ENCODE results near the gene LRRC10B. TPM values are rescaled to one million over a fixed set of nuclear protein-coding genes. Genes with fewer than 3 reads are reported as not detected.

LRRC10B gene
- total RNA-seq, 4 donors from 2014 or later = 0.76 to 2.6 (median 1.9) TPM

DNA sequence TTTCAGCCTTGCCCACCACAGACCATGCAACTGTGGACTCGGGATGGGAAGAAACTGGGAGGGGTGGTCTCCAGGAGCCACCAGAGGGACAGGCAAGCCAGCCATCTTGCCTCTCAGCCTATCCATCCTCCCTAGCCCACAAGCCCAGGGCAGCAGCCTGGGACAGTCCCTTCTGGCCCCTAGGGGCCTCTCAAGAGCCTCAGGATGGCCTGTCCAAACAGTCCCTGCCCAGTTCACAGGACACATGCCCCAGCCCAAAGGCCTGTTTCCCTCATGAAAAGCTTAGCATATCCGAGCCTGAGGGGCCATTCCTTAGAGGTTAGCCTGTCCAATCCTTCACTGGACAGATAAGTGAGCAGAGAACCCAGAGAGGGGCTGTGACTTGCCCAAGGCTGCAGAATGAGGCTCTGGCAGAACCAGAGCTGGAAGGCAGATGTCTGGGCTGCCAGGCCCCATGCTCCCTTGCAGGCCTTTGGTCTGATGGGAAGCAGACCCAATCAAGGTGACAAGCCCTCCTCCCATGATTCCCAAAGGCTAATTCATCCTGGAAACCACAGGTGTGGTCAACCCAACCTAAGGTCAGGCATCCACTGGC is 28.2 kb downstream of the LRRC10B start:
- 75 to 94% methylated on average over 1 to 2 of the region's 2 CpGs for WGBS, 2 donors
- intact Hi-C loops (cut with DNase I; ENCODE audit: low total_unique reads) = no loop called here
- TF ChIP-seq, protein P1, sequence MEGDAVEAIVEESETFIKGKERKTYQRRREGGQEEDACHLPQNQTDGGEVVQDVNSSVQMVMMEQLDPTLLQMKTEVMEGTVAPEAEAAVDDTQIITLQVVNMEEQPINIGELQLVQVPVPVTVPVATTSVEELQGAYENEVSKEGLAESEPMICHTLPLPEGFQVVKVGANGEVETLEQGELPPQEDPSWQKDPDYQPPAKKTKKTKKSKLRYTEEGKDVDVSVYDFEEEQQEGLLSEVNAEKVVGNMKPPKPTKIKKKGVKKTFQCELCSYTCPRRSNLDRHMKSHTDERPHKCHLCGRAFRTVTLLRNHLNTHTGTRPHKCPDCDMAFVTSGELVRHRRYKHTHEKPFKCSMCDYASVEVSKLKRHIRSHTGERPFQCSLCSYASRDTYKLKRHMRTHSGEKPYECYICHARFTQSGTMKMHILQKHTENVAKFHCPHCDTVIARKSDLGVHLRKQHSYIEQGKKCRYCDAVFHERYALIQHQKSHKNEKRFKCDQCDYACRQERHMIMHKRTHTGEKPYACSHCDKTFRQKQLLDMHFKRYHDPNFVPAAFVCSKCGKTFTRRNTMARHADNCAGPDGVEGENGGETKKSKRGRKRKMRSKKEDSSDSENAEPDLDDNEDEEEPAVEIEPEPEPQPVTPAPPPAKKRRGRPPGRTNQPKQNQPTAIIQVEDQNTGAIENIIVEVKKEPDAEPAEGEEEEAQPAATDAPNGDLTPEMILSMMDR (IDR thresholded peaks at IDR 0.05) = no peak
- TF ChIP-seq POLR2A (IDR thresholded peaks at IDR 0.05) = no peak
- DNase-seq (ENCODE audit: low spot score in 2 of 2) = no peak
- H3K4me3 ChIP-seq (ENCODE audit: low read depth, poor library complexity, severe bottlenecking) = no peak overlapping the region

DNA sequence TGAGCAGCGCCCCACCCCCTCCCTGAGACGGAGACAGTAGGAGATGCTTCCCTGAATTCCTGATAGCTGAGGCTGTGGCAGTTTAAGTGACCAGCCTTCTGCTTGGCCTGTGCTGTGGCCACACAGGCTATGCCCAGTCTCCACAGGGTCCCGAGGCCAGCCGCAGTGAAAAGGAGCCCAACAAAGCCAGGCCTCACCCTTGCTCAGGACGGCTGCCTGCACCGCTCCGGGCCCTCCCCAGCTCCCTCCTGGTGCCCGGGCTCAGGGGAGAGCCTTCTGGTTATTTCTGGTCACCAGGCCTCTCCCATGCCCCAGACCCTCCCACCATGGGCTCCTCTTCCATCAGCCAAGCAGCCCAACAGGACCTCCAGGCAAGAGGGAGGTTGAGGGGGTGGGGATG is 28.8 kb downstream of the LRRC10B start:
- DNase-seq (ENCODE audit: low spot score in 2 of 2) = no peak
- intact Hi-C loops (cut with DNase I; ENCODE audit: low total_unique reads) = no loop called here
- TF ChIP-seq POLR2A (IDR thresholded peaks at IDR 0.05) = no peak
- TF ChIP-seq, protein P1 (IDR thresholded peaks at IDR 0.05) = no peak
- WGBS, 2 donors = 90 to 100% methylated on average over 2 to 8 of the region's 8 CpGs
- H3K4me3 ChIP-seq (ENCODE audit: low read depth, poor library complexity, severe bottlenecking) = no peak overlapping the region

DNA sequence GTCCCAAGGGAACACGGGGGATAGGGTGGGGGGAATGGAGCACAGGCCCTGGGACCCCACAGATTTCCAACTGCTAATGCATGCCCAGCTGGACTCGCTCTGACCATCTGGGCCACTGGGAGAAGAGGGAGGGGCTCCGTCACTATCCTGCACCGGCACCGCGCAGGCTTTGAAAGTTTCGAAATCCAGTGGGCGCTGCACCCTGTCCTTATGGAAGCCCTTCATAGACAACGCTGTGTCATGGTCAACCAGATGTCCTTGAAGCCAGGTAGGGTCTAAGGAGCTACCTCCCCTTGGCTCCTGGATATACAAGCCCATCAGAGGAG is 30.1 kb downstream of the LRRC10B start:
- intact Hi-C loops (cut with DNase I; ENCODE audit: low total_unique reads) = no loop called here
- no peak overlapping the region for H3K4me3 ChIP-seq (ENCODE audit: low read depth, poor library complexity, severe bottlenecking)
- TF ChIP-seq, protein P1 (IDR thresholded peaks at IDR 0.05) = no peak
- TF ChIP-seq POLR2A (IDR thresholded peaks at IDR 0.05) = no peak
- DNase-seq (ENCODE audit: low spot score in 2 of 2) = no peak
- WGBS, 2 donors = 91 to 96% methylated on average over 9 of the region's 9 CpGs

DNA sequence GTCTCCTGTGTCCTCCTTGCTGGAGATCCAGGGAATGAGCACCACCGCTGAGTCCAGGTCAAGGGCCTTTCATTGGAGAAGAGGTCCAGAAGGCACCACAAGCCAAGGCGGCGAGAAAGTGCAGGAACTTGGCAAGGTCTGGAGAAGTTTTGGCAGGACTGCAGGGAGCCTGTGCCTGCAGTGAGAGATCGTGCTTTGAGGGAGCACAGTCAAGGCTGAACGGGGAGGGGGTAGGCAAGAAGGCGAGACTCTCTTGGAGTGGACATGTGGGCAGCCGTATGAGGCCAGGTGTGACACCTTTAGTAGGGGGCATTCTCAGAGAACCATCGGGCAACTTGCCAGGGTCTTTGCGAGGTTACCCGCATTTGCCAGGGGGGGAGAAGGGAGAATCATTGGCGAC is 30.5 kb downstream of the LRRC10B start:
- no peak for TF ChIP-seq POLR2A (IDR thresholded peaks at IDR 0.05)
- TF ChIP-seq, protein P1 (IDR thresholded peaks at IDR 0.05) = no peak
- no peak overlapping the region for H3K4me3 ChIP-seq (ENCODE audit: low read depth, poor library complexity, severe bottlenecking)
- intact Hi-C loops (cut with DNase I; ENCODE audit: low total_unique reads) = no loop called here
- no peak for DNase-seq (ENCODE audit: low spot score in 2 of 2)
- 73 to 77% methylated on average over 11 of the region's 11 CpGs for WGBS, 2 donors

DNA sequence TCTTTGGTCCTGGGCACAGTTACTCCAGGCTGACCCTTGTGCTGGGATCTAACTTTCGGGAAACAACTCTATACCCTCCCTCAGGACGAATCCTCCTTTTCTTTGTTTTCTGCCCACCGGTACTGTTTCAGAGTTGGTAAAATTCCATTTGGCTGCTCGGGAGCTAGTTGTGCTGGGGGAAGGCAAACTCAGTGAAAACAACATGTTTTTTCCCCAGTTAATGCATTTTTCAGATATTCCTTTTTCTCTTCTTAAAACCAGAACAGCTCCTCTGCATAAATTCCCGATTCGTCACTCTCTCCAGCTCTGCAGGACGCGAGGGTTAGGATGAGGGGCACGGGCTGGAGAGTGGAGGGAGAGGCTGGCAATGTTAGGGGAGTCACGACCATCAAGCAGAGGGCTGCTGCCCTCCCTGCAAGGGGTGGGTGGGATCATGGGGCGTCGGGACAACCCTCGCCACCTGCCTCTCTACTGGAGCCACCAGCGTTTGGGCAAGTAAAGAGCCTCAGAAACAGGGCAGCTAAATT is 31.3 kb downstream of the LRRC10B start:
- no peak for DNase-seq (ENCODE audit: low spot score in 2 of 2)
- 66 to 74% methylated on average over 14 of the region's 14 CpGs for WGBS, 2 donors
- no peak overlapping the region for H3K4me3 ChIP-seq (ENCODE audit: low read depth, poor library complexity, severe bottlenecking)
- TF ChIP-seq, protein P1 (IDR thresholded peaks at IDR 0.05) = no peak
- TF ChIP-seq POLR2A (IDR thresholded peaks at IDR 0.05) = no peak
- intact Hi-C loops (cut with DNase I; ENCODE audit: low total_unique reads) = no loop called here

DNA sequence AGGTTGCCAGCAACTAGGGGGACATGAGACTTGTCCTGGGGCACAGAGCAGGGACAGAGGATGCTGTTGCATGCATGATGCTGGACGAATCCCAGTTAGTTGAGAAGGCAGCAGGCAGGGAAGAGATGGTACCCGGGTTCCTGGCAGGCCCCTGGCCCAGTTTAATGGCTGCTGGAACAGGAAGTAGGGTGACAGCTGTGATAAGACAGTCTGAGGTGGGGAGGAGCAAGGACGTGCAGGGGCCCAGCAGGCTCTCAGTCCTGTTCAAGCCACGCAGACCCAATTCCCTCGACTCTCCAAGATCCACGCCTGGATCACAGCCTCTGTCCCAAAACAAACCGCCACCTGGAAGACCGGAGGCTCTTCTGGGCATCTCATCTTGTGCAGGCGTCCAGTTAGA is 32.0 kb downstream of the LRRC10B start:
- WGBS, 2 donors = 67 to 76% methylated on average over 9 of the region's 9 CpGs
- H3K4me3 ChIP-seq (ENCODE audit: low read depth, poor library complexity, severe bottlenecking) = no peak overlapping the region
- DNase-seq (ENCODE audit: low spot score in 2 of 2) = no peak
- TF ChIP-seq POLR2A (IDR thresholded peaks at IDR 0.05) = no peak
- TF ChIP-seq, protein P1 (IDR thresholded peaks at IDR 0.05) = no peak
- intact Hi-C loops (cut with DNase I; ENCODE audit: low total_unique reads) = no loop called here

All from lower leg skin (tissue), 4 donors.